Suppressor macrophage treated with lipopolysaccharide for 1 hour (primary cell): ENCODE measurements around the gene WDR59.
"Not testable (repeated sequence)": the region's sequence is repeated elsewhere in the genome, so short reads cannot be mapped to it uniquely, and the experiment has no call there.

ENCODE experiments used
- DNase-seq, 3 donors: peaks; one replicate each; pipeline ENCODE4 v3.0.0-alpha.2; 2020 to 2022

Gene WDR59, protein sequence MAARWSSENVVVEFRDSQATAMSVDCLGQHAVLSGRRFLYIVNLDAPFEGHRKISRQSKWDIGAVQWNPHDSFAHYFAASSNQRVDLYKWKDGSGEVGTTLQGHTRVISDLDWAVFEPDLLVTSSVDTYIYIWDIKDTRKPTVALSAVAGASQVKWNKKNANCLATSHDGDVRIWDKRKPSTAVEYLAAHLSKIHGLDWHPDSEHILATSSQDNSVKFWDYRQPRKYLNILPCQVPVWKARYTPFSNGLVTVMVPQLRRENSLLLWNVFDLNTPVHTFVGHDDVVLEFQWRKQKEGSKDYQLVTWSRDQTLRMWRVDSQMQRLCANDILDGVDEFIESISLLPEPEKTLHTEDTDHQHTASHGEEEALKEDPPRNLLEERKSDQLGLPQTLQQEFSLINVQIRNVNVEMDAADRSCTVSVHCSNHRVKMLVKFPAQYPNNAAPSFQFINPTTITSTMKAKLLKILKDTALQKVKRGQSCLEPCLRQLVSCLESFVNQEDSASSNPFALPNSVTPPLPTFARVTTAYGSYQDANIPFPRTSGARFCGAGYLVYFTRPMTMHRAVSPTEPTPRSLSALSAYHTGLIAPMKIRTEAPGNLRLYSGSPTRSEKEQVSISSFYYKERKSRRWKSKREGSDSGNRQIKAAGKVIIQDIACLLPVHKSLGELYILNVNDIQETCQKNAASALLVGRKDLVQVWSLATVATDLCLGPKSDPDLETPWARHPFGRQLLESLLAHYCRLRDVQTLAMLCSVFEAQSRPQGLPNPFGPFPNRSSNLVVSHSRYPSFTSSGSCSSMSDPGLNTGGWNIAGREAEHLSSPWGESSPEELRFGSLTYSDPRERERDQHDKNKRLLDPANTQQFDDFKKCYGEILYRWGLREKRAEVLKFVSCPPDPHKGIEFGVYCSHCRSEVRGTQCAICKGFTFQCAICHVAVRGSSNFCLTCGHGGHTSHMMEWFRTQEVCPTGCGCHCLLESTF

GRCh38 chr16:74984529-74985296 is at the start of gene WDR59:
Gene WDR59 (minus strand): TSS chr16:74985123. CDS start chr16:74985017, 106 bp downstream.
- peak; percentile 99 to 100 (median 100) for DNase-seq

GRCh38 chr16:75032655-75033054 is 47.7 kb upstream of the WDR59 start:
- DNase-seq = peak in 1 of 3 donors; percentile 13

GRCh38 chr16:75029854-75030253 is 44.9 kb upstream of the WDR59 start:
- DNase-seq = no peak

GRCh38 chr16:75028544-75029135 is 43.7 kb upstream of the WDR59 start:
- no peak for DNase-seq

GRCh38 chr16:75027520-75028300 is 42.8 kb upstream of the WDR59 start:
- no peak for DNase-seq

DNA sequence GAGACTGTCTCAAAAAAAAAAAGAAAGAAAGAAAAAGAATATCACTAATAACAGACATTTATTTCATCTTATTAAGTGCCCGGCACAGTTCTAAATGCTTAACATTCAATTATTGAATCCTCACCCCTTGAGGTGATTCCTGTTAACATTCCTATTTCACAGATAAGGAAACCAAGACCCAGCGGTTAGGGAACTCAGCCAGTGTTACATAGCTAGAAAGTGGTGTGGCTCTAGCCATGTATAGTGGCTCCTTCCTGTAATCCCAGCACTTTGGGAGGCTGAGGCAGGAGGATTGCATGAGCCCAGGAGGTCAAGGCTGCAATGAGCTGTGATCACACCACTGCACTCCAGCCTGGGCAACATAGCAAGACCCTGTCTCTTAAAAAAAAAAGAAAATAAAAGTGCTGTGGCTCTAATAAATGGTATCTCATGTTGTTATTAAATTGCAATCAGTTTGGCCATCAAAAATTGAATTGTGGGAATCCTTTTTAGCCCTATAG is 42.0 kb upstream of the WDR59 start:
- no peak for DNase-seq

GRCh38 chr16:75026239-75026891 is 41.4 kb upstream of the WDR59 start:
- not testable (repeated sequence) for DNase-seq

DNA sequence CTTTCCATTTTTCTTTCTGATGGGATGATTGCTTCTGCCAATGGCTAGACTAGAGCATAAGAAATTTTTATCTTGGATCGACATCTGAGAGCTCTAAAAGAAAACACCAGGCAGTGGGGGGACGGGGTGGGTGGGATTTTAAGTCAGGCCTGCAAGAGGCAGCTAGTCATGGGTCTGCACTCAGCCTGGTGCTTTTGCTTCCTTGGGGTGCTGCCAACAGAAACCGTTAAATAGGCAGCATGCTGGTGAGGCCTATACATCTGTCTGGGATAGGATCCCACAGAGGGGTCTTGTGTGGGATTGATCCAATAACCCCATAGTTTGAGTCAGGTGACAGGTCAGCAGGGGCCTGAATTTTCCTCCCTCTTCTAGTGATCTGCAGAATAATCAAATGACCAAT is 40.8 kb upstream of the WDR59 start:
- no peak for DNase-seq

GRCh38 chr16:75024594-75024993 is 39.7 kb upstream of the WDR59 start:
- peak; percentile 44 to 69 (median 69) for DNase-seq

GRCh38 chr16:75024182-75024581 is 39.3 kb upstream of the WDR59 start:
- DNase-seq = peak in 1 of 3 donors; percentile 17

GRCh38 chr16:75023009-75023408 is 38.1 kb upstream of the WDR59 start:
- peak; percentile 17 to 71 (median 52) for DNase-seq

GRCh38 chr16:75022567-75022966 is 37.6 kb upstream of the WDR59 start:
- DNase-seq = no peak

GRCh38 chr16:75021410-75021809 is 36.5 kb upstream of the WDR59 start:
- no peak for DNase-seq

GRCh38 chr16:75019586-75019985 is 34.7 kb upstream of the WDR59 start:
- no peak for DNase-seq

DNA sequence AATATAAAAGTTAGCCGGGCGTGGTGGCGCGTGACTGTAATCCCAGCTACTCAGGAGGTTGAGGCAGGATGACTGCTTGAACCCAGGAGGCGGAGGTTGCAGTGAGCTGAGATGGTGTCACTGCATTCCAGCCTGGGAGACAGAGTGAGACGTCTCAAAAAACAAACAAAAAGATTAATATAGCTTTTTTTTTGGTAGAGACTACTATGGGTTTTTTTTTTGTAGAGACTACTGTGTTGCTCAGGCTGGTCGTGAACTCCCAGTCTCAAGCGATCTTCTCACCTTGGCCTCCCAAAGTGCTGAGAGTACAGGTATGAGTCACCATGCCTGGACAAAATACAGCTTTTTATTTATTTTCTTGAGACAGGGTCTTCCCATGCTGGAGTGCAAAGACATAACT is 34.1 kb upstream of the WDR59 start:
- DNase-seq = no peak

DNA sequence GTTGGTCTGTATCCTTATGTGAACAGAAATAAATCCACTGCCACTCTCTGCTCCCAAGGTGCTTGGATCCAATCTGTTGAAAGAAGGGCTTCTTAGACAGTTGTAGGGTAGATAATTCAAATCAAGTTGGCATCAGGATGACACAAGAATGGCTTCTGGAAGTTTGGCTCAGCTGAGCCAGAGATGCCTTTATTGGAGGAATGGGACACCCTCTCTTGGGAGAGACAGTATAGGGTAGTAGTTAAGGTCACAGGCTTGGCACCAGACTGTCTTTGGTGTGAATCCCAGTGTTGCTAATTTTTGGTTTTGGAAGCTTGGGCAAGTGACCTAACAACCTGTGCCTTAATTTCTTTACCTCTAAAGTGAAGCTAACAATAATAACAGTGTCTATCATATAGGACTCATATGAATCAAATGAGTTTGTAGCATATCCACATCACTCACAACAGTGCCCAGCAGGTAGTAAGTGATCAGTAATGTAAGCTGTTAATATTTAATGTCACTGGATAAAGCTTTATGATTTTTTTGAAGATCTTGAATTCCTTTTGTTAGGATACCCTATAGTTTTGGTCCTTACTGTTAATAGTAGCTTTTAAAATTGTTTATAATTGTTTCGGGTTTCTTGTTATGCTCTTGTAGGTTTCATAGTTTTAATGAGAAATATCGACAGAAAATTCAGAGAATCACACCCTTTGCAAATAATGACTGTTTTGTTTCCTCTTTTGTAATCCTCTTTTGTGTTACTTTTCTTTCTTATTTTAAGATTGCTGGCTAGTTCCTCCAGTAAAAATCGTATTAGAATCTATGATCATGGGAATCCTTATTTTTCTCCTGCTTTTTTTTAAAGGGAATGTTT is 33.0 kb upstream of the WDR59 start:
- DNase-seq = no peak

- not testable (repeated sequence) for DNase-seq
Measured at GRCh38 chr16:75016451-75017081, 31.6 kb upstream of the WDR59 start.

GRCh38 chr16:75014318-75014717 is 29.4 kb upstream of the WDR59 start:
- DNase-seq = no peak

DNA sequence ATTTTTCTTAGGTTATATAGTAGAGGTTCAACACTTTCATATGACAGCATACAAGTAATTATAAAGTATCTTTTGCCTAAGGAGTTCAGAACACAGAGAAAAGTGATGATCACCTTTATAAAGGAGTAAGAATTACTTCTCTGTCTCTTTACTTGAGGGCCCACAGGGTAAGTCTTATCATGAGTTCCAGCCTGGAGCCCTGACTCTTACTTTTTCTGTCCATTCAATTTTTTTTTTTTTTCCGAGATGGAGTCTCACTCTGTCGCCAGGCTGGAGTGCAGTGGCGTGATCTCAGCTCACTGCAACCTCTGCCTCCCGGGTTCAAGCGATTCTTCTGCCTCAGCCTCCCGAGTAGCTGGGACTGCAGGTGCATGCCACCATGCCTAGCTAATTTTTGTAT is 28.2 kb upstream of the WDR59 start:
- not testable (repeated sequence) for DNase-seq
